NCI-H2196 (cell line): Measurements from ENCODE around the gene TNFRSF25.

Experiments used
- DNase-seq: peaks from one replicate; lab custom pipeline; 2025; ENCODE audit not compliant: unreplicated experiment; lab: John Stamatoyannopoulos, UW

The TNFRSF25 gene

DNA sequence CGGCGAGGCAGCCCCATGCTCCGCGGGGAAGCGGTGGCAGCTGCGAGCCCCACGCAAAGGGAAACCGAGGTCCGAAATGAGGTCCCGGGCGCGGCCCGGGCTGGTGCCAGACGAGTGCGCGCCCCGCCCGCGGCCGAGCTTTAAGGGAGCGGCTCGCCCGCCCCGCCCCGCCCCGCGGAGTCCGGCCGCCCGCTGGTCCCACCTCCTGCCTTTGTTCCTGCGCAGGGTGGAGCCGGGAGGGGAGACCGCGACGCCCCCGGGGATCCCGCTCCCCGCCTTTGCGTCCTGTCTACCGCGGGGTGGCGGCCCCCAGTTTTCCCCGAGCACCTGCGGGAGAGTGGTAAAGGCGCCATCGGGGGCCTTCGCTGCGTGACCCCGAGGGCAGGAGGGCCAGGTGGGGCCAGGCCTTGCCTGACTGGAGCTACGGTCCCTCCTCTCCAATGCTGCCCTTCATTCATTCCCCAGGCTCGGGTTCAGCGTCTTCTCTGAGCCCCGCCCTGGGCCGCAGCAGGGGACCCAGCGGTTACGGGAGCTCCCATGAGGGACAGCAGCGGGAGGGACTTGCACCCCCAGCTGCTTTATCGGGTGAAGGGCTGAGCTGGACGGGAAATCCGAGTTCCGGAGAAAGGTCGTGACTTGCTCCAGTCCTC lies 46.0 kb downstream of the TNFRSF25 start, which contains the start of gene HES2:
TSS of gene HES2 (minus strand) at position 116 of the 650 bp plus-strand sequence. CDS start at position 17, 99 bp downstream.
- no peak for DNase-seq

DNA sequence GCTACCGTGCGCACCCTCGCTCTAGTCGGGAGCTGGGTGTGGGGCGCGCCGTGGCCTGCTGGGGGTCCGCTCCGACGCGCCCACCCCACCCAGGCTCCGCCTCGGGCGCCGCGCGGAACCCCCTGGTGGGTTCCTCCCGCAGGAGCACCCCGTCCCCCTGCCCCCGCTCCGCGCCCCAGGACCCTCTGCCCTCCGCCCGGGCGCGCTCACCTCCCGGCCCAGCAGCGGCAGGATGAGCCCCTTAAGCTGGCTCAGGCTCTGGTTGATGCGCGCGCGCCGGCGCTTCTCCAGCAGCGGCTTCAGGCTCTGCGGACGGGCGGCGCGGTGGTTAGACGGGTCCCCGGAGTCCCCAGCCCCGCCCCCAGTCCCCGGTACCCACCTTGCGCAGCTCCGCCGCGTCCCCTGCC lies 46.6 kb downstream of the TNFRSF25 start:
- no peak for DNase-seq

DNA sequence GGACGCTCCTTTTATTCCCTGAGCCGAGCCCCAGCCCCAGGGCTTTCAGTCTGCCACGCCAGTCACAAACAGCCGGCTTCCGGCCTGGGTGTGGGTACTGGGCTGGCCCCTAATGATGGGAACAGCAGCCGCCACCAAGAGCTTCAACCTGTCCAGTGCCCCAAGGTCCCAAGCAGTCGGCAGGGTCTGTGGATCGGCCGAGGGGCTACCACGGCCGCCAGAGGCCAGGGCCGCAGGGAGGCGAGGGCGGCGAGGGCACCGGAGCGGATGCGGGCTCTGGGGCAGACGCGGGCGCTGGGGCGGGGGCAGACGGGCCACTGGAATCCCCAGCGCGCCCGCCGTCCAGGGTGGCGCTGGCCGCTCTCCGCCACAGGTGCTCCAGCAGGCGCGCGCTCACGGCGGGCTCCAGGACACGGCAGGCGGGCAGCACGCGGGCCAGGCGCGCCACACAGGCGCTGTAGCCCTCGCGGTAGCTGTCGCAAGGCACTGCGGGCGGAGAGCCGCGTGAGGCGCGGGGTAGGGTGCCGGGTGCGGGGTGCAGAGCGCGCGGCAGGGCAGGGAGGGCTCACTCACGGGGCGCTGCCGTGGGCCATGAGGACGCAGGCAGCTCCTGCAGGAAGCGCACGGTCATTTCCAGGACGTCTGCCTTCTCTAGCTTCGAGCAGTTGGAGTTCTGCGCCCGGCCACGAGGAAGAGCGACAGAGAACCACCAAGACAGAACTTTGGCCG lies 47.1 kb downstream of the TNFRSF25 start:
- DNase-seq: no peak

DNA sequence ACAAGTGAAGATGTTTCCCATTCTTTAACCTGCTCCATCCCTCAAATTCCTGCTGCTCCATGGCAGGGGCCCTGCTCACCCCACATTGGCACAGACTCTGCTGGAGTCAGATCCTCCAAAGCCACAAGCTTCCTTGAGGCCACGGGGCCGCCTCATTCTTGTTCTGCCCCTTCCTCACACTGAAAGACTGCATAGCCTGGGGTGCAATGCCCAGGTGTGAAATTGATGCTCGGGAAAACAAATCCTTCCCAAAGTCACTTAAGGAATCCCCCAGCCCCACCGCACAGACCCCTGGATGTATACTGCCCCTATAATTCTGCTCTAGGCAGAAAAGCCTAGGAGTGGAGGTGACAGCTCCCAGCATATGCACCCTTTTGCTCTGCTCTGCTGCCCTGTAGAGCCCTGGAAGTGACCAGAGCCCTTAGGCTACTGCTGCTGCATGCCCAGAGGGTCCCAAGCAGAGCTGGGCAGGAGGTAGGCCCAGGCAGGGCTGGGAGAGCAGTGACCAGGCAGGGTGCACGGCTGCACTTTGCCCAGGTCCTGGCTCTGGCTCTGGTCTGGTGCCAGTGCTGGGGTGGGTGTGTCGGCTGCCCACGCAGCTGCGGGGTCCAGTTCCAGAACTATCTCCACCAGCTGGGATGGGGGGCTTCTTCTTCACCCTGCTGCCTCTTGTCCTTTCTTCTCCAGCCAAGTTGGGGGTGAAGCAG lies 47.9 kb downstream of the TNFRSF25 start:
- no peak for DNase-seq

DNA sequence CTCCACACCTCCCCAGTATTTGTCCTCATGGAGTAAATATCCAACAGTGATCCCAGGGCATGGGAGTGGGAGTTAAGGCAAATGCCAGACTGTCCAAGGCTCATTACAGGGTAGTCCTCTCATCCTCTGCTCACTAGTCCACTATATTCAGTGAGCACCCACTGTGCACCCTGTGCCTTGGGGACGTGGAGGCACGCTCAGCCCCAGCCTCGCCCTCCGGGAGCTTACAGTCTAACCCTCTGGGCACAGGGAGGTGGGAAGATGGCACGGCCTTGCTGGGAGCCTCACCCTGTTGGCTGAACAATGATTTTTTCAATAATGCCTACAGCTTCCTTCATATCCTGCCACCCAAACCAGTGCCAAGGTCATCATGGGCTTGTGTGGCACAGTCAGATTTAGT lies 49.1 kb downstream of the TNFRSF25 start:
- DNase-seq: no peak

DNA sequence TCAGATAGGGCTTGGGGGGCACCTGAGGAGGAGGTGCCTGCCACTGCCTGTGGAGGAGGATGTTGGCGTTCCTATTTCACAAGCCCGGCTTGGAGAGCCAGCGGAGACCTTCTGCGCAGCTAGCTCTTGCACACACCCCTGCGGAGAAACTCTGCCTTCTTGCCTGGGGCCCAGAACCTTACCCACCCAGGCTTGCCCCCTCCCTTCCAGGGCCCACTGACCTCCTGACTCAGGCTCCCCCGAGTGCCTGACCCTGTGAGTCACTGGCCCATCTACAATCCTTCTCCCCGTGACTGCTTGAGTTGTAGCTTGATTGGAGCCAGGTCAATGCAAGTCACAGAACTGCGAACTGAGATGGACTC lies 49.7 kb downstream of the TNFRSF25 start:
- no peak for DNase-seq

DNA sequence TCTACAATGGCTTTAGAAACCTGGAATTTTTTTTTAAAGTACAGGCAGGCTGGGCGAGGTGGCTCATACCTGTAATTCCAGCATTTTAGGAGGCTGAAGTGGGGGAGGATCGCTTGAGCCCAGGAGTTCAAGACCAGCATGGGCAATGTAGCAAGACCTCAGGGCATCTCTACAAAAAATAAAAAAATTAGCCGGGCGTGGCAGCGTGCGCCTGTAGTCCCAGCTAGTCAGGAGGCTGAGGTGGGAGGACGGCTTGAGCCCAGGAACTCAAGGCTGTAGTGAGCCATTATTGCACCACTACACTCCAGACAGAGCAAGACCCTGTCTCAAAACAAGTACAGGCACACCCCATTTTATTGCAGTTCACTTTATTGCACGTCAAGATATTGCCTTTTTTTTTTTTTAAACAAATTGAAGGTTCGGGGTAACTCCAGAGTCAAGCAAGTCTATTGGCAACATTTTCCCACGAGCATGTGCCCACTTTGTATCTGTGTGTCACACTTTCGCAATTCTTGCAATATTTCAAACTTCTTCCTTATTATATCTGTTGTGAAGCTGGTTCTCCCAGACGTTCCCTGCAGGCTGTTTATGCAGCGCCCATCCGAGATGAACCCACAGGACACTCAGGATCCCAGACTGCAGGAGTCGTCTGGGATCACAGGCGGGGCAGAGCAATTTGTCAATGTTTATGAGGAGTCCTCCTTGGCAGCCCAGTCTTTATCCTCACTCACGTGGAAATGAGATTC lies 50.9 kb downstream of the TNFRSF25 start:
- DNase-seq: no peak

DNA sequence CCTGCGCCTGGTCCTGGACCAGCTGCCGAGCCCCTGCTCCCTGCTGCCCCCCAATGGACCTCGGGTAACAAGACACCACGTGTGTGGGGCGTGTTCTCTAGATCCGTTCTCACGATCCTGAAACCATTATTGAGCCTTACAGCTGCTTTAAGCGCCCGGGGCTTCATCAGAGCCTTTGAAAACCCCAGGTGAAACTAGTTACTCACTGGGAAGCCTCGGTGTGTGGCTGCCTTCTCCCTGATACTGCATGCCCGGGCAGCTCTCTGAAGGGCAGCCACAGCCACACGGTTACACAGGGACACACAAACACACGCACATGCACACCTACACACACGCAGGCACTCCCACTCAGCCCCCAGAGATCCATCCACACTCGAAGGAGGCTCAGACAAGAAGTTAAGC lies 51.5 kb downstream of the TNFRSF25 start:
- DNase-seq: no peak

DNA sequence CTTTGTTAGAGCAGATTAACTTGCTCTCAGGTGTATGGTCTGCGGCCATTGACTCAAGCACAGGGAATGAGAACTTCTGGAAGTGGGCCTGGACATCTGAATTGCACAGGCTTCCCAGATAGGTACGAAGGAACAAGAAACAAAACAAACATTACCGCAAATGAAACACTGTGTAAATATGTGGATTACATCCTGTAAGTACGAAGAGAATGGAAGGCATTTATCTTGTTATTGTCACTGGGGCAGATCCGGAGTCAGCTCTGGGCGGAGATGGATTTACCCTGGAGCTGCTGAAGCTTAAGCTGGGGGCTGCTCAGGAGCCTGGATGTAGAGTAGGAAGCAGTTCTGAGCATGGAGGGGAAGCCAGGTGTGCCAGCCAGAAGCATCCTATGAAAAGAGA lies 53.1 kb downstream of the TNFRSF25 start:
- DNase-seq: no peak
